Activated naive CD4-positive, alpha-beta T cell treated with anti-CD3 and anti-CD28 coated beads, Interleukin-2, amount 10 ng/mL, durations not matched to agents 7 days and 5 days (primary cell): ENCODE results near the gene ALDH2.
"Not testable (repeated sequence)": the region's sequence is repeated elsewhere in the genome, so short reads cannot be mapped to it uniquely, and the experiment has no call there.

Source experiments
- CTCF ChIA-PET: fragments of 350-600 bp; sonication (Branson Sonifier 250); formaldehyde crosslinking; loops from one replicate; lab custom pipeline; 2021; ENCODE audit warnings: antibody characterized with exemption; lab: Charles Lee
- DNase-seq: peaks from one replicate; pipeline ENCODE4 v3.0.0-alpha.2; 2020
- H3K27ac Mint-ChIP-seq: one replicate; pipeline ENCODE4 v1.8.0; 2021; ENCODE audit warnings: mild to moderate bottlenecking, moderate library complexity, mixed read lengths
- H3K27me3 Mint-ChIP-seq: one replicate; pipeline ENCODE4 v1.8.0; 2021; ENCODE audit warnings: mild to moderate bottlenecking, mixed read lengths
- H3K36me3 Mint-ChIP-seq: one replicate; pipeline ENCODE4 v1.8.0; 2021; ENCODE audit warnings: mixed read lengths
- H3K4me1 Mint-ChIP-seq: one replicate; pipeline ENCODE4 v1.8.0; 2021; ENCODE audit warnings: mixed read lengths
- H3K4me3 Mint-ChIP-seq: one replicate; pipeline ENCODE4 v1.8.0; 2021; ENCODE audit warnings: mild to moderate bottlenecking, moderate library complexity, mixed read lengths
- H3K9me3 Mint-ChIP-seq: one replicate; pipeline ENCODE4 v1.8.0; 2021; ENCODE audit warnings: mixed read lengths

ALDH2 gene

GRCh38 chr12:111749391-111749790, 17.3 kb upstream of the ALDH2 start:
- Mint-ChIP-seq H3K4me3 (no peak overlapping the region), H3K9me3 (no peaks in the 10 kb centered on the region), H3K4me1 (no peaks in the 10 kb centered on the region), H3K27ac (no peak overlapping the region), H3K27me3 (no peaks in the 10 kb centered on the region), H3K36me3 (peaks cover 8% of the 10 kb centered on the region)
- CTCF ChIA-PET: no interaction called here
- no peak for DNase-seq

- Mint-ChIP-seq H3K9me3 (no peaks in the 10 kb centered on the region), H3K27ac (no peak overlapping the region)
- no peak for DNase-seq
Measured at GRCh38 chr12:111753144-111753881, 13.4 kb upstream of the ALDH2 start.

GRCh38 chr12:111754671-111755070, 12.1 kb upstream of the ALDH2 start:
- H3K27ac Mint-ChIP-seq: no peak overlapping the region
- peaks cover 3% of the 10 kb centered on the region for H3K36me3 Mint-ChIP-seq
- H3K27me3 Mint-ChIP-seq: peaks cover 3% of the 10 kb centered on the region
- H3K4me3 Mint-ChIP-seq: no peak overlapping the region
- DNase-seq: no peak
- H3K4me1 Mint-ChIP-seq: peaks cover 22% of the 10 kb centered on the region
- H3K9me3 Mint-ChIP-seq: no peaks in the 10 kb centered on the region
- CTCF ChIA-PET: interaction anchor here (0.8 to 3.2 kb wide), 4 partner anchors 8 to 61 kb away, joined by 3 to 33 read pairs (median 8); no protein-coding TSS in a partner anchor

More at GRCh38 chr12:111753144-111753881, 13.4 kb upstream of the ALDH2 start:
- Mint-ChIP-seq H3K27me3 (no peaks in the 10 kb centered on the region), H3K4me3 (no peak overlapping the region), H3K4me1 (peaks cover 12% of the 10 kb centered on the region), H3K36me3 (peaks cover 7% of the 10 kb centered on the region)
- CTCF ChIA-PET: interaction anchor here (0.9 to 3.2 kb wide), 5 partner anchors 9 to 66 kb away, joined by 3 to 33 read pairs (median 4); no protein-coding TSS in a partner anchor

- H3K9me3 Mint-ChIP-seq: no peaks in the 10 kb centered on the region
- H3K27me3 Mint-ChIP-seq: peaks cover 13% of the 10 kb centered on the region
- no peak for DNase-seq
- H3K27ac Mint-ChIP-seq: no peak overlapping the region
- peaks cover 3% of the 10 kb centered on the region for H3K36me3 Mint-ChIP-seq
- CTCF ChIA-PET: no interaction called here
- peaks cover 23% of the 10 kb centered on the region for H3K4me1 Mint-ChIP-seq
- H3K4me3 Mint-ChIP-seq: no peak overlapping the region
Measured at GRCh38 chr12:111756196-111756595, 10.5 kb upstream of the ALDH2 start.

GRCh38 chr12:111756681-111757080, 10.1 kb upstream of the ALDH2 start:
- H3K4me1 Mint-ChIP-seq: peaks cover 23% of the 10 kb centered on the region
- H3K36me3 Mint-ChIP-seq: peaks cover 3% of the 10 kb centered on the region
- CTCF ChIA-PET: interaction anchor here (1.0 kb wide), 1 partner anchor 56 kb away, joined by 3 read pairs; no protein-coding TSS in a partner anchor
- no peak overlapping the region for H3K27ac Mint-ChIP-seq
- H3K4me3 Mint-ChIP-seq: no peak overlapping the region
- peaks cover 17% of the 10 kb centered on the region for H3K27me3 Mint-ChIP-seq
- H3K9me3 Mint-ChIP-seq: no peaks in the 10 kb centered on the region
- DNase-seq: no peak

- no peak overlapping the region for H3K4me3 Mint-ChIP-seq
- peaks cover 23% of the 10 kb centered on the region for H3K4me1 Mint-ChIP-seq
- peak; percentile 37 for DNase-seq
- H3K27ac Mint-ChIP-seq: peak overlapping the region; percentile 51
- H3K9me3 Mint-ChIP-seq: no peaks in the 10 kb centered on the region
- H3K27me3 Mint-ChIP-seq: peaks cover 26% of the 10 kb centered on the region
- CTCF ChIA-PET: interaction anchor here (1.0 kb wide), 1 partner anchor 55 kb away, joined by 3 read pairs; no protein-coding TSS in a partner anchor
- H3K36me3 Mint-ChIP-seq: peaks cover 3% of the 10 kb centered on the region
Measured at GRCh38 chr12:111757361-111758119, 9.2 kb upstream of the ALDH2 start.

GRCh38 chr12:111758120-111758561, 8.6 kb upstream of the ALDH2 start:
- H3K27ac Mint-ChIP-seq: no peak overlapping the region
- H3K27me3 Mint-ChIP-seq: peaks cover 32% of the 10 kb centered on the region
- H3K9me3 Mint-ChIP-seq: no peaks in the 10 kb centered on the region
- no peak for DNase-seq
- H3K4me1 Mint-ChIP-seq: peaks cover 23% of the 10 kb centered on the region
- CTCF ChIA-PET: no interaction called here
- H3K4me3 Mint-ChIP-seq: no peak overlapping the region
- H3K36me3 Mint-ChIP-seq: peaks cover 3% of the 10 kb centered on the region

- H3K4me1 Mint-ChIP-seq: peaks cover 23% of the 10 kb centered on the region
- CTCF ChIA-PET: no interaction called here
- DNase-seq: no peak
- H3K4me3 Mint-ChIP-seq: no peak overlapping the region
- peaks cover 3% of the 10 kb centered on the region for H3K36me3 Mint-ChIP-seq
- H3K27ac Mint-ChIP-seq: no peak overlapping the region
- no peaks in the 10 kb centered on the region for H3K9me3 Mint-ChIP-seq
- H3K27me3 Mint-ChIP-seq: peaks cover 42% of the 10 kb centered on the region
Measured at GRCh38 chr12:111759271-111759670, 7.5 kb upstream of the ALDH2 start.

GRCh38 chr12:111759991-111760390, 6.7 kb upstream of the ALDH2 start:
- Mint-ChIP-seq H3K4me1 (peaks cover 23% of the 10 kb centered on the region), H3K4me3 (no peak overlapping the region), H3K36me3 (peaks cover 3% of the 10 kb centered on the region), H3K27ac (no peak overlapping the region), H3K9me3 (no peaks in the 10 kb centered on the region), H3K27me3 (peaks cover 49% of the 10 kb centered on the region)
- CTCF ChIA-PET: interaction anchor here (1.3 kb wide), 1 partner anchor 53 kb away, joined by 3 read pairs; no protein-coding TSS in a partner anchor
- DNase-seq: no peak

- H3K4me3 Mint-ChIP-seq: no peak overlapping the region
- no peaks in the 10 kb centered on the region for H3K9me3 Mint-ChIP-seq
- CTCF ChIA-PET: interaction anchor here (1.3 kb wide), 1 partner anchor 52 kb away, joined by 3 read pairs; no protein-coding TSS in a partner anchor
Measured at GRCh38 chr12:111761099-111761498, 5.6 kb upstream of the ALDH2 start.

GRCh38 chr12:111761706-111762105, 5.0 kb upstream of the ALDH2 start:
- no peak overlapping the region for H3K4me3 Mint-ChIP-seq
- no peak for DNase-seq
- peaks cover 66% of the 10 kb centered on the region for H3K27me3 Mint-ChIP-seq
- H3K27ac Mint-ChIP-seq: peak overlapping the region; percentile 73
- no peaks in the 10 kb centered on the region for H3K9me3 Mint-ChIP-seq
- H3K4me1 Mint-ChIP-seq: peaks cover 27% of the 10 kb centered on the region
- H3K36me3 Mint-ChIP-seq: peaks cover 3% of the 10 kb centered on the region
- CTCF ChIA-PET: no interaction called here

More at GRCh38 chr12:111761099-111761498, 5.6 kb upstream of the ALDH2 start:
- Mint-ChIP-seq H3K27ac (no peak overlapping the region), H3K36me3 (no peaks in the 10 kb centered on the region), H3K4me1 (peaks cover 23% of the 10 kb centered on the region), H3K27me3 (peaks cover 60% of the 10 kb centered on the region)
- no peak for DNase-seq

- H3K27ac Mint-ChIP-seq: not testable (repeated sequence)
- CTCF ChIA-PET: interaction anchor here (1.5 kb wide), 1 partner anchor 10 kb away, joined by 4 read pairs; no protein-coding TSS in a partner anchor
Measured at GRCh38 chr12:111763552-111763951, 3.2 kb upstream of the ALDH2 start.

GRCh38 chr12:111764120-111764821, 2.5 kb upstream of the ALDH2 start:
- Mint-ChIP-seq H3K36me3 (peaks cover 3% of the 10 kb centered on the region), H3K9me3 (no peaks in the 10 kb centered on the region), H3K4me1 (peaks cover 16% of the 10 kb centered on the region), H3K27ac (no peak overlapping the region), H3K27me3 (peaks cover 87% of the 10 kb centered on the region), H3K4me3 (no peak overlapping the region)
- DNase-seq: no peak
- CTCF ChIA-PET: interaction anchor here (0.8 kb wide), 1 partner anchor 45 kb away, joined by 3 read pairs; no protein-coding TSS in a partner anchor

More at GRCh38 chr12:111763552-111763951, 3.2 kb upstream of the ALDH2 start:
- Mint-ChIP-seq H3K4me1 (peaks cover 21% of the 10 kb centered on the region), H3K27me3 (peaks cover 84% of the 10 kb centered on the region)
- not testable (repeated sequence) for DNase-seq, H3K9me3 Mint-ChIP-seq, H3K4me3 Mint-ChIP-seq, H3K36me3 Mint-ChIP-seq
